ENCODE results near the gene VTI1A. TPM values are rescaled to one million over a fixed set of nuclear protein-coding genes. Genes with fewer than 3 reads are reported as not detected.
"Not testable (repeated sequence)": the region's sequence is repeated elsewhere in the genome, so short reads cannot be mapped to it uniquely, and the experiment has no call there.

Gene VTI1A
- total RNA-seq, 2 donors from 2014 or later = 34.1 to 38.6 TPM

GRCh38 chr10:112497347-112497950, 50.4 kb downstream of the VTI1A start:
- H3K4me3 ChIP-seq = no peak overlapping the region
- intact Hi-C loops (cut with DNase I) = no loop called here
- H3K36me3 ChIP-seq = no peaks in the 10 kb centered on the region
- H3K9me3 ChIP-seq = no peaks in the 10 kb centered on the region
- H3K4me1 ChIP-seq = no peaks in the 10 kb centered on the region
- H3K27ac ChIP-seq = no peak overlapping the region
- no peak for TF ChIP-seq CTCF (IDR thresholded peaks at IDR 0.05)
- H3K27me3 ChIP-seq = no peaks in the 10 kb centered on the region
- DNase-seq = no peak
- H3K9ac ChIP-seq (ENCODE audit: low read depth in 2 of 2, low read length in 2 of 2) = no peak overlapping the region

GRCh38 chr10:112498806-112499205, 51.8 kb downstream of the VTI1A start:
- no peaks in the 10 kb centered on the region for H3K36me3 ChIP-seq
- no peak for TF ChIP-seq CTCF (IDR thresholded peaks at IDR 0.05)
- H3K9me3 ChIP-seq = no peaks in the 10 kb centered on the region
- H3K27ac ChIP-seq = no peak overlapping the region
- no peak for DNase-seq
- H3K4me3 ChIP-seq = no peak overlapping the region
- no peaks in the 10 kb centered on the region for H3K4me1 ChIP-seq
- no peaks in the 10 kb centered on the region for H3K27me3 ChIP-seq
- H3K9ac ChIP-seq (ENCODE audit: low read depth in 2 of 2, low read length in 2 of 2) = no peak overlapping the region
- intact Hi-C loops (cut with DNase I) = no loop called here

- intact Hi-C loops (cut with DNase I); H3K9me3 ChIP-seq; H3K27ac ChIP-seq; DNase-seq; H3K4me1 ChIP-seq; H3K27me3 ChIP-seq; H3K4me3 ChIP-seq; H3K9ac ChIP-seq (ENCODE audit: low read depth in 2 of 2, low read length in 2 of 2); H3K36me3 ChIP-seq: not testable (repeated sequence)
Measured at GRCh38 chr10:112499985-112500384, 53.0 kb downstream of the VTI1A start.

GRCh38 chr10:112502536-112502935, 55.5 kb downstream of the VTI1A start:
- Histone ChIP-seq H3K9me3 (no peaks in the 10 kb centered on the region), H3K4me1 (no peaks in the 10 kb centered on the region), H3K27me3 (no peaks in the 10 kb centered on the region), H3K4me3 (no peak overlapping the region), H3K36me3 (no peaks in the 10 kb centered on the region), H3K27ac (no peak overlapping the region), H3K9ac (ENCODE audit: low read depth in 2 of 2, low read length in 2 of 2) (no peak overlapping the region)
- DNase-seq = no peak
- intact Hi-C loops (cut with DNase I) = no loop called here
- no peak for TF ChIP-seq CTCF (IDR thresholded peaks at IDR 0.05)

DNA sequence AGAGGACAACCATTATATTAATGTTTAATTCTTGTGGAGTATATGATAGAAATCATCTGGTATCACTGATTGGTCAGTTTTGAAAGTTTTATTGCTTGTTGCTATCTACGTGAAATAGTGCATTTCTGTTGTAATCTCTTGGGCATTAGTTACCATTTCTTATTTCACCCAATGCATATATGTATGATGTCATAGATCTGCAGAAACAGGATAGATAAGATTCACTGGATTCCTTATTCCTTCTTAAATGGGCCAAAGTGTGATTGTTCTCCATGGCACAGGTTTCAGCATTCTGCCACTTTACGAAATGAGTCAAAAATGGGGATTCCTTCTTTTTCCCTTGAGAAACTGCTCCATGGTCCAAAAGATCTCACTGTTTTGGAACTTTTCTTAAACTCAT, 56.6 kb downstream of the VTI1A start:
- no peak for DNase-seq
- Histone ChIP-seq H3K9ac (ENCODE audit: low read depth in 2 of 2, low read length in 2 of 2) (no peak overlapping the region), H3K4me3 (no peak overlapping the region), H3K27me3 (no peaks in the 10 kb centered on the region), H3K4me1 (no peaks in the 10 kb centered on the region), H3K36me3 (no peaks in the 10 kb centered on the region), H3K9me3 (no peaks in the 10 kb centered on the region), H3K27ac (no peak overlapping the region)
- TF ChIP-seq CTCF (IDR thresholded peaks at IDR 0.05) = no peak
- intact Hi-C loops (cut with DNase I) = no loop called here

- no peak for TF ChIP-seq CTCF (IDR thresholded peaks at IDR 0.05)
- no peak overlapping the region for H3K9ac ChIP-seq (ENCODE audit: low read depth in 2 of 2, low read length in 2 of 2)
- no peaks in the 10 kb centered on the region for H3K9me3 ChIP-seq
- H3K36me3 ChIP-seq = no peaks in the 10 kb centered on the region
- H3K27me3 ChIP-seq = no peaks in the 10 kb centered on the region
- intact Hi-C loops (cut with DNase I) = no loop called here
- no peaks in the 10 kb centered on the region for H3K4me1 ChIP-seq
- DNase-seq = no peak
- no peak overlapping the region for H3K27ac ChIP-seq
- no peak overlapping the region for H3K4me3 ChIP-seq
Measured at GRCh38 chr10:112507046-112507445, 60.0 kb downstream of the VTI1A start.
